ENCODE measurements around the gene TSPAN18.

TSPAN18 gene

GRCh38 chr11:44945666-44946065 lies 218.9 kb downstream of the TSPAN18 start:
- Mint-ChIP-seq H3K27ac (no peak overlapping the region), H3K36me3 (ENCODE audit: low read depth) (no peaks in the 10 kb centered on the region)

GRCh38 chr11:44946263-44946662 lies 219.5 kb downstream of the TSPAN18 start:
- Mint-ChIP-seq H3K36me3 (ENCODE audit: low read depth) (no peaks in the 10 kb centered on the region), H3K27me3 (no peaks in the 10 kb centered on the region), H3K4me3 (no peak overlapping the region), H3K9me3 (no peaks in the 10 kb centered on the region), H3K27ac (no peak overlapping the region), H3K4me1 (ENCODE audit: low read depth) (peaks cover 43% of the 10 kb centered on the region)

More at GRCh38 chr11:44945666-44946065, 218.9 kb downstream of the TSPAN18 start:
- peaks cover 43% of the 10 kb centered on the region for H3K4me1 Mint-ChIP-seq (ENCODE audit: low read depth)
- no peak overlapping the region for H3K4me3 Mint-ChIP-seq
- no peaks in the 10 kb centered on the region for H3K27me3 Mint-ChIP-seq
- no peaks in the 10 kb centered on the region for H3K9me3 Mint-ChIP-seq

- peaks cover 38% of the 10 kb centered on the region for H3K4me1 Mint-ChIP-seq (ENCODE audit: low read depth)
- H3K27me3 Mint-ChIP-seq = no peaks in the 10 kb centered on the region
Observed at GRCh38 chr11:44947114-44947513, 220.4 kb downstream of the TSPAN18 start.

GRCh38 chr11:44948155-44948554 lies 221.4 kb downstream of the TSPAN18 start:
- H3K36me3 Mint-ChIP-seq (ENCODE audit: low read depth) = no peaks in the 10 kb centered on the region
- no peaks in the 10 kb centered on the region for H3K27me3 Mint-ChIP-seq
- H3K9me3 Mint-ChIP-seq = no peaks in the 10 kb centered on the region
- no peak overlapping the region for H3K4me3 Mint-ChIP-seq
- no peak overlapping the region for H3K27ac Mint-ChIP-seq
- H3K4me1 Mint-ChIP-seq (ENCODE audit: low read depth) = peaks cover 28% of the 10 kb centered on the region

More at GRCh38 chr11:44947114-44947513, 220.4 kb downstream of the TSPAN18 start:
- no peaks in the 10 kb centered on the region for H3K36me3 Mint-ChIP-seq (ENCODE audit: low read depth)
- no peak overlapping the region for H3K4me3 Mint-ChIP-seq
- H3K9me3 Mint-ChIP-seq = no peaks in the 10 kb centered on the region
- no peak overlapping the region for H3K27ac Mint-ChIP-seq

- Mint-ChIP-seq H3K27ac (no peak overlapping the region), H3K27me3 (no peaks in the 10 kb centered on the region), H3K4me3 (peak overlapping the region; percentile 80), H3K36me3 (ENCODE audit: low read depth) (no peaks in the 10 kb centered on the region), H3K9me3 (no peaks in the 10 kb centered on the region), H3K4me1 (ENCODE audit: low read depth) (peaks cover 19% of the 10 kb centered on the region)
Observed at GRCh38 chr11:44949160-44950030, 222.6 kb downstream of the TSPAN18 start.

GRCh38 chr11:44950031-44950624 lies 223.4 kb downstream of the TSPAN18 start:
- Mint-ChIP-seq H3K27me3 (no peaks in the 10 kb centered on the region), H3K36me3 (ENCODE audit: low read depth) (no peaks in the 10 kb centered on the region), H3K9me3 (no peaks in the 10 kb centered on the region), H3K27ac (peak overlapping the region; percentile 45), H3K4me3 (peak overlapping the region; percentile 80), H3K4me1 (ENCODE audit: low read depth) (peaks cover 20% of the 10 kb centered on the region)

GRCh38 chr11:44950625-44951476 lies 224.1 kb downstream of the TSPAN18 start, which contains the start of gene TP53I11:
Gene TP53I11 (minus strand): TSS chr11:44950883. CDS start chr11:44938335, 12,548 bp downstream.
- no peaks in the 10 kb centered on the region for H3K9me3 Mint-ChIP-seq

GRCh38 chr11:44952082-44952481 lies 225.3 kb downstream of the TSPAN18 start:
- H3K36me3 Mint-ChIP-seq (ENCODE audit: low read depth) = no peaks in the 10 kb centered on the region
- no peaks in the 10 kb centered on the region for H3K27me3 Mint-ChIP-seq
- H3K4me1 Mint-ChIP-seq (ENCODE audit: low read depth) = peaks cover 32% of the 10 kb centered on the region
- no peaks in the 10 kb centered on the region for H3K9me3 Mint-ChIP-seq
- no peak overlapping the region for H3K4me3 Mint-ChIP-seq
- no peak overlapping the region for H3K27ac Mint-ChIP-seq

More at GRCh38 chr11:44950625-44951476, 224.1 kb downstream of the TSPAN18 start, which contains the start of gene TP53I11:
- peak within 1 kb of the TSS; percentile 80 for H3K4me3 Mint-ChIP-seq
- H3K27ac Mint-ChIP-seq = peak within 1 kb of the TSS; percentile 45
- H3K4me1 Mint-ChIP-seq (ENCODE audit: low read depth) = peaks cover 26% of the 10 kb centered on the region
- no peaks in the 10 kb centered on the region for H3K36me3 Mint-ChIP-seq (ENCODE audit: low read depth)
- no peaks in the 10 kb centered on the region for H3K27me3 Mint-ChIP-seq

GRCh38 chr11:44952500-44953260 lies 225.9 kb downstream of the TSPAN18 start:
- no peaks in the 10 kb centered on the region for H3K27me3 Mint-ChIP-seq
- no peak overlapping the region for H3K27ac Mint-ChIP-seq
- no peaks in the 10 kb centered on the region for H3K36me3 Mint-ChIP-seq (ENCODE audit: low read depth)
- H3K4me1 Mint-ChIP-seq (ENCODE audit: low read depth) = peaks cover 32% of the 10 kb centered on the region
- no peak overlapping the region for H3K4me3 Mint-ChIP-seq
- no peaks in the 10 kb centered on the region for H3K9me3 Mint-ChIP-seq

GRCh38 chr11:44954051-44954906 lies 227.5 kb downstream of the TSPAN18 start:
- Mint-ChIP-seq H3K36me3 (ENCODE audit: low read depth) (no peaks in the 10 kb centered on the region), H3K27ac (no peak overlapping the region), H3K9me3 (no peaks in the 10 kb centered on the region), H3K4me3 (no peak overlapping the region), H3K27me3 (no peaks in the 10 kb centered on the region), H3K4me1 (ENCODE audit: low read depth) (peaks cover 23% of the 10 kb centered on the region)

GRCh38 chr11:44955015-44955738 lies 228.4 kb downstream of the TSPAN18 start:
- Mint-ChIP-seq H3K4me1 (ENCODE audit: low read depth) (peaks cover 22% of the 10 kb centered on the region), H3K27me3 (no peaks in the 10 kb centered on the region), H3K27ac (no peak overlapping the region), H3K36me3 (ENCODE audit: low read depth) (no peaks in the 10 kb centered on the region), H3K4me3 (no peak overlapping the region), H3K9me3 (no peaks in the 10 kb centered on the region)

- Mint-ChIP-seq H3K4me1 (ENCODE audit: low read depth) (peaks cover 22% of the 10 kb centered on the region), H3K36me3 (ENCODE audit: low read depth) (no peaks in the 10 kb centered on the region), H3K27ac (no peak overlapping the region), H3K4me3 (no peak overlapping the region), H3K27me3 (no peaks in the 10 kb centered on the region), H3K9me3 (no peaks in the 10 kb centered on the region)
Observed at GRCh38 chr11:44957040-44957515, 230.3 kb downstream of the TSPAN18 start.

All from stimulated activated naive CD8-positive, alpha-beta T cell treated with anti-CD3 and anti-CD28 coated beads, Interleukin-15, Interleukin-2, amounts not matched to agents 100 ng/mL and 50 ng/mL, for 24 hours (primary cell).